Measurements from ENCODE around the gene RNPS1. TPM values are rescaled to one million over a fixed set of nuclear protein-coding genes. Genes with fewer than 3 reads are reported as not detected.
A peak's percentile ranks its signal among the peaks of the same experiment; 100 is the strongest.

RNPS1 gene
- total RNA-seq, 1 donor = 95.0 TPM

DNA sequence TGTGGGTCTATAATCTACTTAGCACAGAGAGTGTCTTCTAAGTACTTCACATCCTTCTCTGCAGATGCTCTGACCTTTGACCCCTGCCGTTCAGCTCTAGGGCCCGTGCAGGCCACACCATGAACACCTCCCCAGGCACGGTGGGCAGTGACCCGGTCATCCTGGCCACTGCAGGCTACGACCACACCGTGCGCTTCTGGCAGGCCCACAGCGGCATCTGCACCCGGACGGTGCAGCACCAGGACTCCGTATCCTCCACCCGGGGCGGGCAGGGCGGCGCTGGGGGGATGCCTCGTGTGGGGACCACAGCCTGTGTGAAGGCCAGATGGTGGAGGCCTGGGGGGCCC lies 62.0 kb downstream of the RNPS1 start:
- no peak for DNase-seq (ENCODE audit: low read depth)
- H3K4me3 ChIP-seq (ENCODE audit: low read depth, low read length) = peak overlapping the region; percentile 92
- TF ChIP-seq, protein P1, sequence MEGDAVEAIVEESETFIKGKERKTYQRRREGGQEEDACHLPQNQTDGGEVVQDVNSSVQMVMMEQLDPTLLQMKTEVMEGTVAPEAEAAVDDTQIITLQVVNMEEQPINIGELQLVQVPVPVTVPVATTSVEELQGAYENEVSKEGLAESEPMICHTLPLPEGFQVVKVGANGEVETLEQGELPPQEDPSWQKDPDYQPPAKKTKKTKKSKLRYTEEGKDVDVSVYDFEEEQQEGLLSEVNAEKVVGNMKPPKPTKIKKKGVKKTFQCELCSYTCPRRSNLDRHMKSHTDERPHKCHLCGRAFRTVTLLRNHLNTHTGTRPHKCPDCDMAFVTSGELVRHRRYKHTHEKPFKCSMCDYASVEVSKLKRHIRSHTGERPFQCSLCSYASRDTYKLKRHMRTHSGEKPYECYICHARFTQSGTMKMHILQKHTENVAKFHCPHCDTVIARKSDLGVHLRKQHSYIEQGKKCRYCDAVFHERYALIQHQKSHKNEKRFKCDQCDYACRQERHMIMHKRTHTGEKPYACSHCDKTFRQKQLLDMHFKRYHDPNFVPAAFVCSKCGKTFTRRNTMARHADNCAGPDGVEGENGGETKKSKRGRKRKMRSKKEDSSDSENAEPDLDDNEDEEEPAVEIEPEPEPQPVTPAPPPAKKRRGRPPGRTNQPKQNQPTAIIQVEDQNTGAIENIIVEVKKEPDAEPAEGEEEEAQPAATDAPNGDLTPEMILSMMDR (IDR thresholded peaks at IDR 0.05; ENCODE audit: insufficient read depth, low read depth, low read length) = no peak

DNA sequence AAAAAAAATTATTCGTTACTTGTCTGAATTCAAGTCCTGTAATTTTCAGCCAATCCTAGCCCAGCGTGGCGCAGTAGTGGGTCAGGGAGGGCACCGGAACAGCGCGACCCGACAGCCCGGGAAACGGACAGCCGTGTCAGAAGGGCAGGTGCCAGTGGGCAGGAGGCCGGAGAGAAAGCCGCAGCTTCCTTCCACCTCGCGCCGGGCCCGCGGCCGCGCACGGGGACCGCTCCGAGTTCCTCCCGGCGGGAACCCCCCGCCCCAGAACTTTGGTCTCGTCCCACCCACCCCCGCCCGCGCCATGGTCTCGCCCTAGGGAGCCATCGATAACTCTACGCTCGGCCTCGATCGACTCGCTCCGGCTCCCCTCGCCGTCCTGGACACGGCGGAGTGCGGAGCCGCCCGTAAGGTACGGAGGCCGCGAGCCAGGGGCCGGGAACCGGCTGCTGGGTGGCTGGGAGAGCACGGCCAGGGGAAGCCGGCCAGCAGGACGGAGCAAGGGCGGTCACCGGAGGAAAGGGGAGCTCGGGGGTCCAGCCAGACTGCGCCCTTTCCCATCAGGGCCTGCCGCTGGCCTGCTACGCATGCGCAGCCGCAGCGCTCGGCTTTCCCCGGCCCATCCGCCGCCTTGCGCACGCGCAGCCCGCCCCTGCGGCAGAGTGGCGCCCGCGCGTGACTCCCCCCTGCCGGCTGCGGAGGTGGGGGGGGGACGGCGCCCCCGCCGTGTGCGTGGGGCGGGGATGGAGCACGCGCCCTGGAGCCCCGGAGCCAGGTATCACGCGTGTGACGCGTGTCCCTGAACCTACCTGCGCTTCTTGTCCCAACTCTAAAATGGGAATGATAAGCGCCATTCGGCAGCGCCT lies 62.6 kb downstream of the RNPS1 start, which contains the start of gene MLST8:
TSS of gene MLST8 (plus strand) at position 351 of the 863 bp plus-strand sequence. CDS start 632 bp downstream, outside the sequence.
- DNase-seq (ENCODE audit: low read depth) = peak; percentile 90
- H3K4me3 ChIP-seq (ENCODE audit: low read depth, low read length) = peak within 1 kb of the TSS; percentile 92
- TF ChIP-seq, protein P1 (IDR thresholded peaks at IDR 0.05; ENCODE audit: insufficient read depth, low read depth, low read length) = no peak

DNA sequence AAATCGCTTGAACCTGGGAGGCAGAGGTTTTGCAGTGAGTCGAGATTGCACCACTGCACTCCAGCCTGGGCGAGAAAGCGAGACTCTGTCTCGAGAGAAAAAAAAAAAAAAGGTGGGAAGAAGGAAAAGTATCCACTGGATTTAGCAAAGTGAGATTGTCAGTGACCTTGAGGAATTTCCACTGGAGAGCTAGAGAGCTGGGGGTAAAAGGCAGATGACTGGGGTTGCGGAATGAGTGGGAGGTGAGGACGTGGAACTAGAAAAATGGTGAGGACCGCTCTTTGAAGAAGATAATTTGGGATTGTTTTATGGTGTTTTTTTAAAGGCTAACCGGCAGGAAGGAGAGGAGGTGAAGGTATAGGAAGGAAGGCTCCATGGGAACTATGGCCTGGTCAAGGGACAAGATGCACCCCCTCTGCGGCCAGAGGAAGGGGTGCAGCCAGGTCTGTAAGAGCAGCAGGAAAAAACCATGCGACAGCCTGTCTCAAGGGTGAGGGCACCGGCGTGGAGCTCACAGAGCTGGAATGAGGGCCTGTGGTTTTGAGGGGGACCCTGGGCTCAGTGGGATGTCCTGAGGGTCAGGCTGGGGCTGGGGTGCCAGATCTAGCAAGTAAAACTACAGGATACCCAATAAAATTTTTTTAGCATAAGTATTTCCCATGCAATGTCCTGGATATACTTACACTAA lies 63.4 kb downstream of the RNPS1 start:
- no peak for DNase-seq (ENCODE audit: low read depth)
- peak overlapping the region; percentile 92 for H3K4me3 ChIP-seq (ENCODE audit: low read depth, low read length)
- TF ChIP-seq, protein P1 (IDR thresholded peaks at IDR 0.05; ENCODE audit: insufficient read depth, low read depth, low read length) = no peak

Small RNAs within 50 kb of the gene (small RNA-seq; reads per million reads assigned to genes)
- gene MIR3677 (not detected), gene MIR4717 (not detected)

Other genes starting within 250 kb of the RNPS1 start
- gene NPW, start 248.3 kb downstream of the RNPS1 start, total RNA-seq = 0.32 and 1.3 TPM in 2 replicates
- gene NHERF2, start 241.2 kb downstream of the RNPS1 start, total RNA-seq = 52.7 and 59.3 TPM in 2 replicates
- gene NTHL1, start 220.3 kb downstream of the RNPS1 start, total RNA-seq = 25.5 and 31.9 TPM in 2 replicates
- gene TSC2, start 220.1 kb downstream of the RNPS1 start, total RNA-seq = 62.6 and 69.9 TPM in 2 replicates
- gene PKD1, start 132.2 kb downstream of the RNPS1 start, total RNA-seq = 139 and 191 TPM in 2 replicates
- 0.97 and 1.3 TPM in 2 replicates for gene RAB26, start 119.5 kb downstream of the RNPS1 start, total RNA-seq
- gene TRAF7, start 112.3 kb downstream of the RNPS1 start, total RNA-seq = 52.2 and 62.6 TPM in 2 replicates
- gene CASKIN1, start 71.5 kb downstream of the RNPS1 start, total RNA-seq = under 0.01 and 0.86 TPM in 2 replicates
- gene MLST8, start 62.7 kb downstream of the RNPS1 start, total RNA-seq = 18.4 and 24.2 TPM in 2 replicates
- 1.6 and 1.7 TPM in 2 replicates for gene BRICD5, start 57.3 kb downstream of the RNPS1 start, total RNA-seq
- 20.3 TPM in 2 replicates for gene PGP, start 53.3 kb downstream of the RNPS1 start, total RNA-seq
- 25.9 and 32.5 TPM in 2 replicates for gene E4F1, start 44.5 kb downstream of the RNPS1 start, total RNA-seq
- 0.64 and 0.86 TPM in 2 replicates for gene DNASE1L2, start 31.7 kb downstream of the RNPS1 start, total RNA-seq
- gene ECI1, start 16.5 kb downstream of the RNPS1 start, total RNA-seq = 40.2 and 50.9 TPM in 2 replicates
- 0.43 and 0.97 TPM in 2 replicates for gene ABCA3, start 72.6 kb upstream of the RNPS1 start, total RNA-seq
- gene CCNF, start 161.3 kb upstream of the RNPS1 start, total RNA-seq = 17.7 and 26.8 TPM in 2 replicates
- 6.9 and 8.4 TPM in 2 replicates for gene TEDC2, start 192.0 kb upstream of the RNPS1 start, total RNA-seq
- gene NTN3, start 203.2 kb upstream of the RNPS1 start, total RNA-seq = 0.43 and 0.64 TPM in 2 replicates
- gene TBC1D24, start 207.0 kb upstream of the RNPS1 start, total RNA-seq = 15.5 and 19.4 TPM in 2 replicates
- 20.0 and 23.3 TPM in 2 replicates for gene ATP6V0C, start 245.8 kb upstream of the RNPS1 start, total RNA-seq